ENCODE measurements around the gene PRORP. TPM values are rescaled to one million over a fixed set of nuclear protein-coding genes. Genes with fewer than 3 reads are reported as not detected.
A peak's percentile ranks its signal among the peaks of the same experiment; 100 is the strongest.
"Not testable (repeated sequence)": the region's sequence is repeated elsewhere in the genome, so short reads cannot be mapped to it uniquely, and the experiment has no call there.

The PRORP gene
- polyA plus RNA-seq, 3 donors = 30.9 to 33.6 (median 33.3) TPM

DNA sequence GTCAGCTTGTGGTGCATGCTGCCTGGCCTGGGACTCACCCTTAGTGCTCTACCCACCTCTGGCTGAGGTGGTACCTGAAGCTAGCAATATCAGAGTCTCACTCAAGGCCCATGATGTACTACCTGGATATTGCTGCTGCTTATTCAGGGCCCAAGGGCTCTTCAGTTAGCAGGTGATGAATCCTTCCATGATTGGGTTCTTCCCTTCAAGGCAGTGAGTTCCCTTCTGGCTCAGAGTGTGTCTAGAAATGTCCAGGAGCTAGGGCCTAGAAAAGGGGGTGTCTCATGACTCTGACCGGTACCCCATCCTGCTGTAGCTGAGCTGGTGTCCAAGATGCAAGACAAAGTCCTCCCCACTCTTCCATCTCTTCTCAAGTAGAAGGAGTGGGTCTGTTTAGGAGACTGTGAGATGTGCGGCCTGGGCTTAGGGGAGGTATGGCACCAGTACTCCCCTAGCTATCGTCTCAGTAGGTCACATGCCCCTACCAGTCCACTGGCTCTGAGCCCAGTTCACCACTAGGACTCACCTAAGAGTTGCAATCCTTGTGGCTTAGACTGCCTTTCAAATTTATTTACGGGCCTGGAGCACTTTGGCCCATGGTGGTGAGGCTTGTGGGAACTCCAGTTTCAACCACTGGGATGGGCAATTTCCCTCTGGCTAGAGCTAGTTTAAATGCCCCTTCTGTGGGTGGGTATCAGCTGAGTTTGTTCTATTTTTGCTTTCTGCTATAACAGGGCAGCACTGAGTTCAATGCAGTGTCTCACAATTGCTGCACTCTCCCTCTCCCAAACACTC lies 12.2 kb downstream of the PRORP start:
- DNase-seq (ENCODE audit: low read depth in 3 of 3, low spot score in 2 of 3) = no peak

- no peak for DNase-seq (ENCODE audit: low read depth in 3 of 3, low spot score in 2 of 3)
Observed at GRCh38 chr14:35138585-35138984, 16.2 kb downstream of the PRORP start.

DNA sequence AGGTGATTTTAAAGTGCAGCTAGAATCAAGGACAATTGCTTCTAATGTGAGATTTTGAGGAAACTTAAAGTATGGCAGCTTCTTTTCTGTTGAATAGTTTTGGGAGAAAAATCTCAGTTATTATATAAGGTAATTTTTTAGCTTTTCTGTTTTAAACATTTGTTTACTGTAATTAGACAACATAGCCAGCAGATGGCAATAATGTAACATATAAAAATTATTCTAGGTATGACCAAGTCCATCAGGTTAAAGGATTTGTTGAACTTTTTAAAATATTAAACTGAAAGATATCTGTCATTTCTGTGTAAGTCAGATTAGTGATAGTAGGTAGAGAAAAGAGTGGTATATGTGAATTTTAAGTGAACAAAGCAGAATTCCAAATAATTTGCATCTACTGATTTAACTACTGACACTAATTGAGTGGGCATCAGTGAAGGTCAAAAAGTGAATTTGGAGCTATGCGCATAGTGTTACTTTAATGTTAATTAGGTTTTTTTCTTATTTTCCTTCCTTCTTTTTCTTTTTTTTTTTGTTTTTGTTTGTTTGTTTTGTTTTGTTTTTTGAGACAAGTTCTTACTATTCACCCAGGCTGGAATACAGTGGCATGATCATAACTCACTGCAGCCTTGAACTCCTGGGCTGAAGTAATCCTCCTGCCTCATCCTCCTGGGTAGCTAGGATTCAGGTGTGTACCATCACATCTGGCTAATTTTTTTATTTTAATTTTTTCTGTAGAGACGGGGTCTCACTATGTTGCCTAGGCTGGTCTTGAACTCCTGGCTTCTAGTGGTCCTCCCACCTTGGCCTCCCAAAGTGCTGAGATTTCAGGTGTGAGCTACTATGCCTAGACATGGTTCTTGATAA lies 18.6 kb downstream of the PRORP start:
- DNase-seq (ENCODE audit: low read depth in 3 of 3, low spot score in 2 of 3) = no peak

DNA sequence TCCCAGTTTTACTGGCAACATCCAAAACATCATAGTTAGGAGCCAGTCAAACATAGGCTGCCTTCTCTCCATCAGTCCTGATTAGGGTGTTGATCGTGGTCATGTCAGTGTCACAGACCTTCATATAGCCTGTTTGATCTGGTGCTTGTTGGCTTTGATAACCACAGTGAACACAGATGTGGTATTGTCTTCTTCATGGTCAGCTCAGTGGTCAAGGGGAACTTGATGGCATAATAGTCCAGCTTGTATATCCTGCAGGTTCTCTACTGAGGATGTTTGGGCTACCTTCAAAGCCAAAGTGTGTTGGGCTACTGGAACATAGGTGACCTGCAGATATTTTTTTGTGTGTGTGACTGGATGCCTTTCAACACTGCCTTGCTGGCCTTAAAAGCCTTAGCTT lies 21.7 kb downstream of the PRORP start:
- no peak for DNase-seq (ENCODE audit: low read depth in 3 of 3, low spot score in 2 of 3)

- DNase-seq (ENCODE audit: low read depth in 3 of 3, low spot score in 2 of 3) = no peak
Observed at GRCh38 chr14:35146711-35147149, 24.4 kb downstream of the PRORP start.

GRCh38 chr14:35147186-35147585 lies 24.8 kb downstream of the PRORP start:
- no peak for DNase-seq (ENCODE audit: low read depth in 3 of 3, low spot score in 2 of 3)

GRCh38 chr14:35147711-35148110 lies 25.4 kb downstream of the PRORP start:
- DNase-seq (ENCODE audit: low read depth in 3 of 3, low spot score in 2 of 3) = no peak

GRCh38 chr14:35149239-35149638 lies 26.9 kb downstream of the PRORP start:
- DNase-seq (ENCODE audit: low read depth in 3 of 3, low spot score in 2 of 3) = no peak

DNA sequence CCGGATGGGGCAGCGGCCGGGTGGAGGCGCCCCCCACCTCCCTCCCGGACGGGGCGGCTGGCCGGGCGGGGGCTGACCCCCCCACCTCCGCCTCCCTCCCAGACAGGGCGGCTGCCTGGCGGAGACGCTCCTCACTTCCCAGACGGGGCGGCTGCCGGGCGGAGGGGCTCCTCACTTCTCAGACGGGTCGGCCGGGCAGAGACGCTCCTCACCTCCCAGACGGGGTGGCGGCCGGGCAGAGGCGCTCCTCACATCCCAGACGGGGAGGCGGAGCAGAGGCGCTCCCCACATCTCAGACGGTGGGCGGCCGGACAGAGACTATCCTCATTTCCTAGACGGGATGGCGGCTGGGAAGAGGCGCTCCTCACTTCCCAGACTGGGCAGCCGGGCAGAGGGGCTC lies 30.2 kb downstream of the PRORP start:
- DNase-seq (ENCODE audit: low read depth in 3 of 3, low spot score in 2 of 3) = not testable (repeated sequence)

DNA sequence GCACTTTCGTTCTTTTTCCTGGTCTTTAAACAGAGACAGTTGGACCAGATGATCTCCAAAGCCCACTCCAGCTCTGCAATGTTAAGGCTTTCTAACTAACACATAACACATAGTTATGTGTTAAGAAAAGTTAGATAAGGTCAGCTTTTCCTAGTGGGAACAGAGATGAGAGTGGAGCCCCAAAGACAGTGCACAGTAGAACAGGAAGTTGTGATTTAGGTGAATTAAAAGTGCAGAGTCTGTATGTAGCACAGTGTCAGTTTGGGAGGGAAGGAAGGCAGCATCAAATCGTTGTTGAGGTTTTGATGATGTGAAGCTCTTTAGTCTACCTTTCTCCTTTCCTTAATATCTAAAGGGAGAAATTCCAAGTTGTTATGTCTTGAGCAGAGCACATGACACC lies 31.7 kb downstream of the PRORP start:
- DNase-seq (ENCODE audit: low read depth in 3 of 3, low spot score in 2 of 3) = no peak

GRCh38 chr14:35155962-35156361 lies 33.6 kb downstream of the PRORP start:
- no peak for DNase-seq (ENCODE audit: low read depth in 3 of 3, low spot score in 2 of 3)

DNA sequence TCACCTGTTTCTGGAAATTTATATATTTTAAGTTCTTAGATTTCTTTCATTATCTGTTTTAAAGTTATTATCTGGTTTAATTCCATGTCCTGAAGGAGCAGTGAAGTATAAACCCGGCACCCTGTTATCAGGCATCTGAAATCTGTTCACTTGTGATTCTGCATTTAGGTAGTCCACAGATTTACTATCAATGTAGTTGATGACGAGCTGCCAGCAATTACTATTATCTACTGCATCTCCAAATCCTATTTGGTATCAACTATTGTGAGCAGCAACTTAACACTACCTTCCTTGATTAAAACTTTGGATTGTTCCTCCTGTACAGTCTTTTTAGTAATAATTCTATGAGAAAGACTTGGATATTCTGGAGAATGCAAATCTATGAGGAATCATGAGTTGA lies 36.1 kb downstream of the PRORP start:
- no peak for DNase-seq (ENCODE audit: low read depth in 3 of 3, low spot score in 2 of 3)

GRCh38 chr14:35158951-35159653 lies 36.8 kb downstream of the PRORP start:
- DNase-seq (ENCODE audit: low read depth in 3 of 3, low spot score in 2 of 3) = peak in 1 of 3 donors; percentile 39

DNA sequence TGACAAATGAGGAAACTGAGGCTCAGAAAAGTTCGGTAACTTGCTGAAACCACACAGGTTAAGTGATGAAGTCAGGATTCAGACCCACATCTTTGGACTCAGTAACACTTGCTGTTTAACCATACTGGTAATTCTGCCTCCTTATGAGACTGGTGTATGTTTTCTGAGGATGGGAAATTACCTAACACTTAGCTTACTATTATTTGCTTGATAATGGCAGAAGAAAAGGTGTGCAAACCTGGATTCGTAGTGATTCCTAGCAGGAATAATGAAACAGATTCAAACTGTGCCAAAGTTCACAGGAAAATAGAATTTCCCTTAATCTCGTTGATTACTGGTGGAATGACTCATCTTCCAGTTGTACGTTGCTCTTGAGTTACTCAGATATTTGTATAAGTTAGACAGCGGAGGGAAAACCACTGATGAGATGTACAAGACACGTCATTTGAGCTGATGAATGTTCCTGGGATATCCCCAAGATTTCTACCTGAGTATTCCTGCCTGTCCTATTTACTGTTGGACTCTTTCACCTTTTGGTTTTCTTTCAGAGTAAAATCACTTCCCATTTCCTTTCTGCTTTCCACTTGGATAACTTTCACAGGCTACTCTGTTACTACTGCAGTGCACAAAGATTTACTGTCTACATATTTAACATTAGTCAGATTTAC lies 37.5 kb downstream of the PRORP start:
- no peak for DNase-seq (ENCODE audit: low read depth in 3 of 3, low spot score in 2 of 3)

- no peak for DNase-seq (ENCODE audit: low read depth in 3 of 3, low spot score in 2 of 3)
Observed at GRCh38 chr14:35161231-35161630, 38.9 kb downstream of the PRORP start.

GRCh38 chr14:35163384-35163783 lies 41.0 kb downstream of the PRORP start:
- no peak for DNase-seq (ENCODE audit: low read depth in 3 of 3, low spot score in 2 of 3)

GRCh38 chr14:35164849-35165248 lies 42.5 kb downstream of the PRORP start:
- DNase-seq (ENCODE audit: low read depth in 3 of 3, low spot score in 2 of 3) = no peak

- DNase-seq (ENCODE audit: low read depth in 3 of 3, low spot score in 2 of 3) = no peak
Observed at GRCh38 chr14:35167496-35167895, 45.1 kb downstream of the PRORP start.

Data from right renal cortex interstitium (tissue), 3 donors.